BLaER1 treated with 17β-estradiol and CSF1 and Interleukin-3, amounts not matched to agents 10 nM and 100 nM (cell line): ENCODE data around the gene ADAMTS16.
A peak's percentile ranks its signal among the peaks of the same experiment; 100 is the strongest.

Source experiments
- H3K27ac ChIP-seq, 11 experiments: shearing (Covaris generic); formaldehyde crosslinking; 2 replicates each; pipeline ENCODE4 v1.8.1; 2022
- H3K27me3 ChIP-seq, 11 experiments: shearing (Covaris generic); formaldehyde crosslinking; 2 replicates each; pipeline ENCODE4 v1.8.1; 2022
- H3K36me3 ChIP-seq, 11 experiments: shearing (Covaris generic); formaldehyde crosslinking; 2 replicates each; pipeline ENCODE4 v1.8.1; 2022
- H3K4me1 ChIP-seq, 10 experiments: shearing (Covaris generic); formaldehyde crosslinking; 2 replicates each; pipeline ENCODE4 v1.8.1; 2022
- H3K4me2 ChIP-seq, 11 experiments: shearing (Covaris generic); formaldehyde crosslinking; 2 replicates each; pipeline ENCODE4 v1.8.1; 2022
- H3K4me3 ChIP-seq, 10 experiments: shearing (Covaris generic); formaldehyde crosslinking; 2 replicates each; pipeline ENCODE4 v1.8.1; 2022
- H3K9ac ChIP-seq, 11 experiments: shearing (Covaris generic); formaldehyde crosslinking; 2 replicates each; pipeline ENCODE4 v1.8.1; 2022
- H3K9me3 ChIP-seq, 11 experiments: shearing (Covaris generic); formaldehyde crosslinking; replicated peaks in 1 of 11; 2 replicates each; pipeline ENCODE4 v1.8.1; 2022
- H4K20me1 ChIP-seq, 11 experiments: shearing (Covaris generic); formaldehyde crosslinking; 2 replicates each; pipeline ENCODE4 v1.8.1; 2022
- Cebpa-rat ChIP-seq, 11 experiments: shearing (Covaris generic); IDR thresholded peaks; 2 replicates each; pipeline ENCODE4 v1.8.1; 2022

The ADAMTS16 gene

DNA sequence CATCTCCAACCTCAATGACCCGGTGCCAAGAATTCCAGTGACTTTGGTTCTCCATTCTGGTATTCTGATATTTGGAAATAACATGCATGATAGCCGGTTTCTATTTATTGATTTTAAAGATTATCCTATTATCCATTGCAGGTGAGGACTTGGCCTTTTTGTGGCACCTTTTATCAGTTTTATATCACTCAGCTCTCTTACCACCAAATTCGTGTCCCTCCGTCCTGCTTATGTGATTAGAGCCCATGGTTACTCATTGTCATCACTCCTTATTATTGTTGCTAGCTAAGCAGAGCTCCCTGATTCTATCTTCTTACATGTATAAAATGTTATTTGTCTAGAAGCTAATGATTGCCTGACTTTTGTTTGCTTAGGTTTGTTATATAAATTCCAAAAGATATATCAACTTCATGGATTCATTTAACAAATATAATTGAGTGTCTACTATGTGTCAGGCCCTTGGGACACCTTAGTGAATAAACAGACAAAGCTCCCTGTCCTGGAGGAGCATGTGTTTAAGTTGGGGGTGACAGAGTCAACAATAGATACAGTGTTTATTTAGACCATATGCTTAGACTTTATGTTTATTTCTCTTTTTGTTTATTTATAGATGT is 138.2 kb downstream of the ADAMTS16 start:
- H3K36me3 ChIP-seq, result no peaks in the 10 kb centered on the region
- H3K27me3 ChIP-seq, result no peaks in the 10 kb centered on the region
- TF ChIP-seq Cebpa-rat (IDR thresholded peaks at IDR 0.05), result no peak
- no peaks in the 10 kb centered on the region for H3K4me1 ChIP-seq
- H4K20me1 ChIP-seq, result no peaks in the 10 kb centered on the region
- no peak overlapping the region for H3K4me3 ChIP-seq
- peaks cover 0 to 1% (median 0%) of the 10 kb centered on the region in 11 experiments; a peak in 3 of 22 replicates for H3K9me3 ChIP-seq
- no peak overlapping the region for H3K4me2 ChIP-seq
- no peak overlapping the region for H3K27ac ChIP-seq
- no peak overlapping the region for H3K9ac ChIP-seq

- Histone ChIP-seq H3K4me1 (no peaks in the 10 kb centered on the region), H3K4me3 (no peak overlapping the region), H3K27me3 (no peaks in the 10 kb centered on the region), H3K9ac (no peak overlapping the region), H3K4me2 (no peak overlapping the region), H3K9me3 (peaks cover 0 to 4% (median 0%) of the 10 kb centered on the region in 11 experiments; a peak in 4 of 22 replicates), H4K20me1 (no peaks in the 10 kb centered on the region), H3K36me3 (no peaks in the 10 kb centered on the region), H3K27ac (no peak overlapping the region)
- TF ChIP-seq Cebpa-rat (IDR thresholded peaks at IDR 0.05), result no peak
Observed at GRCh38 chr5:5278815-5279381, 138.8 kb downstream of the ADAMTS16 start.

GRCh38 chr5:5285906-5286305 is 145.8 kb downstream of the ADAMTS16 start:
- Histone ChIP-seq H3K9me3 (peaks cover 0 to 8% (median 0%) of the 10 kb centered on the region in 11 experiments; a peak in 5 of 22 replicates), H3K4me1 (peaks cover 0 to 16% (median 8%) of the 10 kb centered on the region in 10 experiments; a peak in 9 of 20 replicates), H3K27ac (no peak overlapping the region), H3K4me2 (no peak overlapping the region), H3K36me3 (no peaks in the 10 kb centered on the region), H3K27me3 (no peaks in the 10 kb centered on the region), H3K9ac (no peak overlapping the region), H4K20me1 (no peaks in the 10 kb centered on the region), H3K4me3 (no peak overlapping the region)
- TF ChIP-seq Cebpa-rat (IDR thresholded peaks at IDR 0.05), result no peak

DNA sequence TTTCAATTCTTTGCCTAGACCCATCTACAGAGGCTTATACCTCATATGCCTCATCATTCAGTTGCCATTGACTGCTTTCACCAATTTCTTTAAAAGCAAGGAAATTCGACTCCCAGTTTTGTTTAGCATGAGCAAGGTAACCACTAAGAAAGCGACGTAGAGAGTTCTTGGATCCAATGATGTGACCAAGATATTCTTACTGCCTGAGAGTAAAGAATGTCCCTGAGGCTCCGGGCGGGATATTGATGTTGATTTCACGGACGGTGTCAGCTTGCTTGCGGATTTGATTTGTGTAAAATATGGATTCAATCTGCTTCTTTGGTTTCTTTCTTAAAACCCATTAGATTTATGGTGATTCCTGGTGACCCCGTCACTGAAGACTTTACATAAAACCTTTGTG is 147.3 kb downstream of the ADAMTS16 start:
- Histone ChIP-seq H3K27ac (no peak overlapping the region), H3K9ac (no peak overlapping the region), H3K4me2 (no peak overlapping the region), H4K20me1 (no peaks in the 10 kb centered on the region), H3K36me3 (no peaks in the 10 kb centered on the region), H3K4me3 (no peak overlapping the region), H3K9me3 (peaks cover 0 to 8% (median 0%) of the 10 kb centered on the region in 11 experiments; a peak in 5 of 22 replicates), H3K4me1 (peaks cover 0 to 19% (median 13%) of the 10 kb centered on the region in 10 experiments; a peak in 11 of 20 replicates), H3K27me3 (no peaks in the 10 kb centered on the region)
- no peak for TF ChIP-seq Cebpa-rat (IDR thresholded peaks at IDR 0.05)

GRCh38 chr5:5288201-5288600 is 148.1 kb downstream of the ADAMTS16 start:
- Histone ChIP-seq H3K4me1 (peaks cover 0 to 19% (median 13%) of the 10 kb centered on the region in 10 experiments; a peak in 11 of 20 replicates), H3K9ac (no peak overlapping the region), H4K20me1 (no peaks in the 10 kb centered on the region), H3K27me3 (no peaks in the 10 kb centered on the region), H3K4me3 (no peak overlapping the region), H3K36me3 (no peaks in the 10 kb centered on the region), H3K27ac (no peak overlapping the region), H3K4me2 (no peak overlapping the region), H3K9me3 (peaks cover 0 to 8% (median under 1%) of the 10 kb centered on the region in 11 experiments; a peak in 5 of 22 replicates)
- no peak for TF ChIP-seq Cebpa-rat (IDR thresholded peaks at IDR 0.05)

DNA sequence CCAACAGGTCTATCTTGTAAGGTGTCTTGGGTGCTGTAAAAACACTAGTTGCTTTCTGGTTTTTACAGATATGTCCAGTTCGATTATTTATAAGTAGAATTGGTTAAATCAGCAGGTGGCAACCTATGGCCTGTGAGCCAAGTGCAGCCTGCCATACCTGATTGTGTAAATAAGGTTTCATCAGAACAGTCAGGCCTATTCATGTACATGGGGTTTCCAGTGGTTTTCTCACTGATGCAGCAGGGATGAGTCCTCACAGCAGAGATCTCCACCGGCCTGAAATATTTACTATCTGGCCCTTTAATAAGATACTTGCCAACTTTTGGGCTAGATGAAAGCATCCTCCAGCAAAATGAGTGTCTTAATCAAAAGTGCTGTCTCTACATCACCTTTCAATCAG is 149.4 kb downstream of the ADAMTS16 start:
- H3K4me3 ChIP-seq, result no peak overlapping the region
- no peak overlapping the region for H3K9ac ChIP-seq
- peaks cover 0 to 9% (median 0%) of the 10 kb centered on the region in 11 experiments; a peak in 3 of 22 replicates for H3K9me3 ChIP-seq
- H3K36me3 ChIP-seq, result no peaks in the 10 kb centered on the region
- H3K27ac ChIP-seq, result no peak overlapping the region
- peaks cover 0 to 19% (median 13%) of the 10 kb centered on the region in 10 experiments; a peak in 11 of 20 replicates for H3K4me1 ChIP-seq
- H3K4me2 ChIP-seq, result peak overlapping the region in 4 of 11 experiments; percentile 22 to 44 (median 34); a peak in 8 of 22 replicates
- H3K27me3 ChIP-seq, result no peaks in the 10 kb centered on the region
- no peak for TF ChIP-seq Cebpa-rat (IDR thresholded peaks at IDR 0.05)
- no peaks in the 10 kb centered on the region for H4K20me1 ChIP-seq

- Histone ChIP-seq H3K36me3 (no peaks in the 10 kb centered on the region), H3K4me3 (no peak overlapping the region), H3K9me3 (peaks cover 0 to 9% (median 0%) of the 10 kb centered on the region in 11 experiments; a peak in 3 of 22 replicates), H3K4me2 (peak overlapping the region in 8 of 11 experiments; percentile 18 to 44 (median 28); a peak in 11 of 22 replicates), H3K27ac (no peak overlapping the region), H3K4me1 (peaks cover 0 to 24% (median 13%) of the 10 kb centered on the region in 10 experiments; a peak in 11 of 20 replicates), H3K27me3 (no peaks in the 10 kb centered on the region), H4K20me1 (no peaks in the 10 kb centered on the region), H3K9ac (no peak overlapping the region)
- TF ChIP-seq Cebpa-rat (IDR thresholded peaks at IDR 0.05), result no peak
Observed at GRCh38 chr5:5290674-5291334, 150.7 kb downstream of the ADAMTS16 start.

- H3K27ac ChIP-seq, result no peak overlapping the region
- no peak overlapping the region for H3K4me3 ChIP-seq
- no peak for TF ChIP-seq Cebpa-rat (IDR thresholded peaks at IDR 0.05)
- no peak overlapping the region for H3K9ac ChIP-seq
- H4K20me1 ChIP-seq, result no peaks in the 10 kb centered on the region
- peak overlapping the region in 6 of 11 experiments; percentile 17 to 40 (median 24); a peak in 6 of 22 replicates for H3K4me2 ChIP-seq
- H3K9me3 ChIP-seq, result peaks cover 0 to 9% (median 0%) of the 10 kb centered on the region in 11 experiments; a peak in 3 of 22 replicates
- H3K36me3 ChIP-seq, result no peaks in the 10 kb centered on the region
- peaks cover 0 to 25% (median 13%) of the 10 kb centered on the region in 10 experiments; a peak in 11 of 20 replicates for H3K4me1 ChIP-seq
- no peaks in the 10 kb centered on the region for H3K27me3 ChIP-seq
Observed at GRCh38 chr5:5291357-5291756, 151.2 kb downstream of the ADAMTS16 start.

DNA sequence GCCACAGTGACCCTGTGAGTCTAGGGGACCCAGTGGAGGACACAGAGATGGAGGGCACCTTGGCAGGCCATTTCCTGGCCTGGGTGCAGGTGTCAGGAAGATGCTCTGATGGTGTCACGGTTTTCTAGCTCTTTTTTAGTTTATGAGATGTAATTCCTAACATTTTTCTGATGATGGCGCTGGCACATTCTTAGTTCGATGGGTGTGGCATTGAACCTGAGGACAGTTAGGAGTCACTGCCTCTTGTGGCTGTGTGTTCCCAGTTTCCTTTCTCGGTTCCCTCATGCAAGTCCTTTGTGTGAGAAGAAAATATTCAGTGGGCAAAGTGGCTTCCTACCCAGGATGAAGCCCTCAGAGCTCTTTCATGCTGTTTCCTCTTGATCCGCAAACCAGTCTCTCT is 152.9 kb downstream of the ADAMTS16 start:
- no peaks in the 10 kb centered on the region for H3K27me3 ChIP-seq
- H3K36me3 ChIP-seq, result no peaks in the 10 kb centered on the region
- H3K9ac ChIP-seq, result no peak overlapping the region
- H3K27ac ChIP-seq, result no peak overlapping the region
- TF ChIP-seq Cebpa-rat (IDR thresholded peaks at IDR 0.05), result no peak
- H3K4me3 ChIP-seq, result no peak overlapping the region
- H3K4me2 ChIP-seq, result no peak overlapping the region
- peaks cover 0 to 25% (median 13%) of the 10 kb centered on the region in 10 experiments; a peak in 11 of 20 replicates for H3K4me1 ChIP-seq
- peaks cover 0 to 9% (median 0%) of the 10 kb centered on the region in 11 experiments; a peak in 3 of 22 replicates for H3K9me3 ChIP-seq
- no peaks in the 10 kb centered on the region for H4K20me1 ChIP-seq
